GM23248 (cell line): ENCODE measurements around the gene LRRC51. TPM values are rescaled to one million over a fixed set of nuclear protein-coding genes. Genes with fewer than 3 reads are reported as not detected.
A peak's percentile ranks its signal among the peaks of the same experiment; 100 is the strongest.
"Not testable (repeated sequence)": the region's sequence is repeated elsewhere in the genome, so short reads cannot be mapped to it uniquely, and the experiment has no call there.

Source experiments
- DNase-seq: peaks from one replicate; pipeline ENCODE4 v3.0.0-alpha.2; 2015
- H2AFZ ChIP-seq: fragments of 200-600 bp; sonication (generic); 2 replicates; pipeline ENCODE4 v1.6.1; 2016; ENCODE audit warnings: antibody characterized with exemption
- H3F3A ChIP-seq: fragments of 200-600 bp; sonication (generic); 2 replicates; pipeline ENCODE4 v1.6.1; 2016; ENCODE audit warnings: mild to moderate bottlenecking, antibody characterized with exemption, mixed run types; ENCODE audit not compliant: insufficient read depth
- H3K27ac ChIP-seq: fragments of 200-600 bp; sonication (generic); 2 replicates; pipeline ENCODE4 v1.5.1; 2016; ENCODE audit warnings: mild to moderate bottlenecking
- H3K27me3 ChIP-seq: fragments of 200-600 bp; sonication (generic); replicated peaks from 2 replicates; pipeline ENCODE4 v1.6.1; 2016; ENCODE audit warnings: mild to moderate bottlenecking; ENCODE audit not compliant: insufficient read depth
- H3K36me3 ChIP-seq: fragments of 200-600 bp; sonication (generic); 2 replicates; pipeline ENCODE4 v1.6.1; 2016; ENCODE audit warnings: low read depth, mild to moderate bottlenecking
- H3K4me1 ChIP-seq: fragments of 200-600 bp; sonication (generic); 2 replicates; pipeline ENCODE4 v1.6.1; 2016; ENCODE audit warnings: mild to moderate bottlenecking; ENCODE audit not compliant: insufficient read depth
- H3K4me2 ChIP-seq: fragments of 200-600 bp; sonication (generic); one replicate; pipeline ENCODE4 v1.6.1; 2016; ENCODE audit warnings: mild to moderate bottlenecking; ENCODE audit not compliant: unreplicated experiment
- H3K4me3 ChIP-seq: fragments of 200-600 bp; sonication (generic); 2 replicates; pipeline ENCODE4 v1.5.1; 2016; ENCODE audit warnings: mild to moderate bottlenecking
- H3K79me2 ChIP-seq: fragments of 200-600 bp; sonication (generic); 2 replicates; pipeline ENCODE4 v1.6.1; 2016; ENCODE audit warnings: mild to moderate bottlenecking; ENCODE audit not compliant: insufficient read depth
- H3K9ac ChIP-seq: fragments of 200-600 bp; sonication (generic); 2 replicates; pipeline ENCODE4 v1.6.1; 2016; ENCODE audit warnings: mild to moderate bottlenecking
- H3K9me2 ChIP-seq: fragments of 200-600 bp; sonication (generic); 2 replicates; pipeline ENCODE4 v1.6.1; 2016; ENCODE audit warnings: mixed run types, mild to moderate bottlenecking, moderate library complexity; ENCODE audit not compliant: insufficient read depth
- H3K9me3 ChIP-seq: fragments of 200-600 bp; sonication (generic); one replicate; pipeline ENCODE4 v1.6.1; 2017; ENCODE audit warnings: low read depth
- H4K20me1 ChIP-seq: fragments of 200-600 bp; sonication (generic); 2 replicates; pipeline ENCODE4 v1.6.0; 2016; ENCODE audit not compliant: insufficient read depth
- EZH2 ChIP-seq: fragments of 200-600 bp; sonication (generic); IDR thresholded peaks from 2 replicates; pipeline ENCODE4 v1.6.1; 2018; ENCODE audit warnings: antibody characterized with exemption, mild to moderate bottlenecking; ENCODE audit not compliant: insufficient read depth, poor library complexity, severe bottlenecking
- EZH2phosphoT487 ChIP-seq: fragments of 200-600 bp; sonication (generic); IDR thresholded peaks from 2 replicates; pipeline ENCODE4 v1.6.1; 2018; ENCODE audit warnings: antibody characterized with exemption, moderate library complexity, mild to moderate bottlenecking, low read depth; ENCODE audit not compliant: insufficient read depth
- WGBS, 2 experiments: methylation state at CpG; one replicate each; pipeline ENCODE4 v1.1.6; 2015 to 2017; ENCODE audit warnings: low lambda C conversion rate in 2 of 2, low coverage in 1 of 2; ENCODE audit errors: missing lambda C conversion rate in 2 of 2; 5-methylcytosine and 5-hydroxymethylcytosine counted together
- in situ Hi-C: fragments of 300-500 bp; cut with MboI; formaldehyde crosslinking; loops from 2 replicates; pipeline ENCODE4 v1.15.0; 2020
- microRNA-seq: library from miRNA; unstranded; fragments of <30 nt; microRNA quantifications from one replicate; pipeline ENCODE4, GENCODE V29; 2016; ENCODE audit warnings: borderline number of aligned reads
- polyA plus RNA-seq: library from polyadenylated mRNA; unstranded; fragments of >200 nt; fragmentation: Nextera tagmentation; extraction: Ambion mirVana; gene quantifications from 2 replicates; pipeline ENCODE4 v1.2.1, GENCODE V29; 2016
- small RNA-seq: library from RNA; depleted of rRNA; stranded (forward); fragments of <200 nt; gene quantifications from one replicate; pipeline ENCODE3, GENCODE V24; 2014; ENCODE audit warnings: low read depth, low replicate concordance
- total RNA-seq: library from RNA; depleted of rRNA; stranded (reverse); fragments of >200 nt; shearing (Covaris generic); gene quantifications from 2 replicates; pipeline ENCODE4 v1.2.3, GENCODE V29; 2014; rRNA removed

Gene LRRC51
- total and polyA plus RNA-seq, 2 experiments from 2014 or later: 7.5 to 7.8 TPM

DNA sequence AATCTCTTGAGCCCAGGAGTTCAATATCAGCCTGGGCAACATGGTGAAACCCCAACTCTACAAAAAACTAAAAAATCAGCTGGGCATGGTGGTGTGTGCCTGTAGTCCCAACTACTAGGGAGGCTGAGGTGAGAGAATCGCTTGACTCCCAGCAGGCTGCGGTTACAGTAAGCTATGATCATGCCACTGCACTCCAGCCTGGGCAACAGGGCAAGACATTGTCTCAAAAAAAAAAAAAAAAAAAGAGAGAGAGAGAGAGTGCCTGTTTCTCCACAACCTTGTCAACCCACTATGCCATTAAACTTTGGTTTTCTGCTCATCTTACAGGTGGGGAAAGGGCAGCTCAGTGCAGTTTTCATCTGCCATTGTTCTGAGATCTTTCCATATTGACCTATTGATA lies 60.0 kb downstream of the LRRC51 start:
- peak overlapping the region; percentile 62 for H3K4me2 ChIP-seq
- no peak overlapping the region for H2AFZ ChIP-seq
- TF ChIP-seq EZH2phosphoT487 (no peak), EZH2 (no peak)
- in situ Hi-C loops: no loop called here
- H3K27me3 ChIP-seq: no peaks in the 10 kb centered on the region
- no peaks in the 10 kb centered on the region for H3K9me2 ChIP-seq
- no peak overlapping the region for H3K4me3 ChIP-seq
- no peak overlapping the region for H3K9ac ChIP-seq
- H4K20me1 ChIP-seq: no peaks in the 10 kb centered on the region
- H3K9me3 ChIP-seq: no peaks in the 10 kb centered on the region
- peak overlapping the region; percentile 88 for H3K27ac ChIP-seq
- 97 to 100% methylated on average over 2 of the region's 2 CpGs for WGBS, 2 experiments
- DNase-seq: peak; percentile 21
- H3K4me1 ChIP-seq: peaks cover 48% of the 10 kb centered on the region
- H3F3A ChIP-seq: peaks cover 46% of the 10 kb centered on the region
- H3K79me2 ChIP-seq: no peaks in the 10 kb centered on the region
- H3K36me3 ChIP-seq: no peaks in the 10 kb centered on the region

DNA sequence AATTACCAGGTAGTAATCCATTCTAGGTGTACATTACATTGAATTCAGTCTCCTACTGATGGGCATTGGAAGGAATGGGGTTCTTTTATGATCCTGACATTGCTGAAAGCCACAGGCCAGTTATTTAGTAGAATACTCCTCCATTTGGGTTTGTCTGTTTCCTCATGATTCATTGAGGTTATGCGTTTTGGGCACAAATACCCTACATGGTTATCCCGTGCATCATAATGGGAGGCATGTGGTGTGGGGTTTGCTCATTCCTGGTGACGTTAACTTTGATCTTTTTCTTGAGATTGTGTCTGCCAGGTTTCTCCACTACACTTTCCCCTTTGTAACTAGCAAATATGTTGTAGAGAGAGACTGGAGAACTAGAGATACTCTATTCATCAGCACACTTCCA lies 60.4 kb downstream of the LRRC51 start:
- H3K27ac ChIP-seq: peak overlapping the region; percentile 88
- no peaks in the 10 kb centered on the region for H3K79me2 ChIP-seq
- H2AFZ ChIP-seq: no peak overlapping the region
- H3K36me3 ChIP-seq: no peaks in the 10 kb centered on the region
- H3K9me3 ChIP-seq: no peaks in the 10 kb centered on the region
- peaks cover 50% of the 10 kb centered on the region for H3K4me1 ChIP-seq
- peak; percentile 96 for DNase-seq
- in situ Hi-C loops: no loop called here
- peaks cover 47% of the 10 kb centered on the region for H3F3A ChIP-seq
- H3K4me3 ChIP-seq: no peak overlapping the region
- H3K4me2 ChIP-seq: peak overlapping the region; percentile 62
- WGBS, 2 experiments: 0% methylated on average over 3 of the region's 3 CpGs
- H4K20me1 ChIP-seq: no peaks in the 10 kb centered on the region
- no peaks in the 10 kb centered on the region for H3K9me2 ChIP-seq
- H3K27me3 ChIP-seq: no peaks in the 10 kb centered on the region
- peak overlapping the region; percentile 59 for H3K9ac ChIP-seq
- TF ChIP-seq EZH2phosphoT487 (no peak), EZH2 (no peak)

DNA sequence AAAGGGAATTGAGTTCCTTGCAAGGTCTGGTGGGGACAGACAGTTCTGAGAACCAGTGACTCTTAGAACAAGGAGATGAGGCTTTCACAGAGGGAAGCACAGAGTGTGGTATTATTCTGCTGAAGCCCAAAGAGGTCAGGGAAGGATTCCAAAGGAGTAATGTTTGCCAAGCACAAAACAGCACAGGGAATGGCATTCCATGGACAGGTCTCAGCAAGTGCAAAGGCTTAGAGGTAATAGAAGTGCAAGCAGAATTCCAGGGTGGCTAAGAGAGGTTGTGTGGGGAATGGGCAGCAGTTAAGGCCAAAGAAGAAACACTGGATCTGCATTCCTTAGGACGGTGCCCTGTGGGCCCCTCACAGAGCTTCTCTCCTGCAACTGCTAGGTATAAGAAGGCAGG lies 61.4 kb downstream of the LRRC51 start:
- H2AFZ ChIP-seq, H3K9me3 ChIP-seq, H4K20me1 ChIP-seq, H3K79me2 ChIP-seq, H3K36me3 ChIP-seq, H3K9ac ChIP-seq, in situ Hi-C loops, H3K9me2 ChIP-seq, H3K4me3 ChIP-seq, H3K27me3 ChIP-seq: not testable (repeated sequence)
- DNase-seq: peak; percentile 38
- 80 to 92% methylated on average over 1 of the region's 1 CpG for WGBS, 2 experiments
- H3K4me1 ChIP-seq: peaks cover 50% of the 10 kb centered on the region
- peaks cover 55% of the 10 kb centered on the region for H3F3A ChIP-seq
- peak overlapping the region; percentile 88 for H3K27ac ChIP-seq
- H3K4me2 ChIP-seq: peak overlapping the region; percentile 62

DNA sequence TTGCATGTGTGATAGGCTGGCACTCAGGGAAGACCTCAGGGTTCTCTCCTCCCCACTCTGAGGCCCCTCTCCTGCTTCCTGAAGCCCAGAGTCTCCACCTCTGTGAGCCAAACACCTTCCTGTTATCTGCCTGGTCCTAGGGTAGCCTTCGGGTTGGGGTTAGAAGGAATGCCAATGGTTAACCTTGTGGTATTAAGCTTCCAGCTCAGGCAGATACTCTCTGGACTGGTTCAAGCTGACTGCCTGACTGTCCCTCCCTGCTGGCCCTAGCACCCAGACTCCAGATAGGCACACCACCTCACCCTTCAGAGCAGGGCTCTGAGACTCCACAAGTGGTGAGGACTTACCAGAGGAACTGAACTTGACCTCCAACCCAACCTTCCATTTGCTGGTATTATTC lies 61.9 kb downstream of the LRRC51 start:
- in situ Hi-C loops, H2AFZ ChIP-seq, DNase-seq, H3K79me2 ChIP-seq, H3K9me2 ChIP-seq, H3K9me3 ChIP-seq, H4K20me1 ChIP-seq, H3K27me3 ChIP-seq, H3K36me3 ChIP-seq, H3K4me2 ChIP-seq, H3K4me3 ChIP-seq, H3K9ac ChIP-seq: not testable (repeated sequence)
- H3K27ac ChIP-seq: 0 out of 2 replicates have a peak overlapping the region, but pooled peaks have one; percentile 88
- WGBS, 2 experiments: 50 to 57% methylated on average over 1 of the region's 1 CpG
- peaks cover 59% of the 10 kb centered on the region for H3F3A ChIP-seq
- peaks cover 50% of the 10 kb centered on the region for H3K4me1 ChIP-seq

DNA sequence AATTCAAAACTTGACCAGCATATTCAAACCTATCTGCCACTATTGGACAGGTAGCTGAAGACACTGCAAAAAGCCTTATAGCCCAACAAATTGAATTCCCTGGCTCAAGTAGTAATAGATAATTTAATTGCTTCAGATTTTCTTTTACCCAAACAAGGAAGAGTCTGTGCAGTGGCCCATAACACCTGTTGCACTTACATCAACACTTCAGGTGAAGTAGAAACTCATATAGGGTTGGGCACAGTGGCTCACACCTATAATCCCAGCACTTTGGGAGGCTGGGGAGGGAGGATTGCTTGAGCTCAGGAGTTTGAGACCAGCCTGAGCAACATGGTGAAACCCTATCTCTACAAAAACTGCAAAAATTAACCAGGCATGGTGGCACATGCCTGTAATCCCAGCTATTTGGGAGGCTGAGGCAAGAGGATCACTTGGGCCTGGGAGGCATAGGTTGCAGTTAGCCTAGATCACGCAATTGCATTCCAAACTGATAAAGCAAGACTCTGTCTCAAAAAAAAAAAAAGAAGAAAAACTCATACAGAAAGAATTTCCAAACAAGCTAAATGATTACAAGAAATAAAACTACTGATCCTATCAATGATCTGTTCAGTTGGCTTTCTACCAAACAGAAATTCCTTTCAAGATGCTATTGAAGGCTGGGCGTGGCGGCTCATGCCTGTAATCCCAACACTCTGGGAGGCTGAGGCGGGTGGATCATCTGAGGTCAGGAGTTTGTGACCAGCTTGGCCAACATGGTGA lies 64.3 kb downstream of the LRRC51 start:
- H3F3A ChIP-seq: peaks cover 55% of the 10 kb centered on the region
- H3K4me1 ChIP-seq: peaks cover 45% of the 10 kb centered on the region
- in situ Hi-C loops: no loop called here
- H3K4me2 ChIP-seq: peak overlapping the region; percentile 7
- H3K27me3 ChIP-seq: no peaks in the 10 kb centered on the region
- TF ChIP-seq EZH2phosphoT487: no peak
- no peak for TF ChIP-seq EZH2
- no peak overlapping the region for H2AFZ ChIP-seq
- H4K20me1 ChIP-seq: no peaks in the 10 kb centered on the region
- H3K36me3 ChIP-seq: no peaks in the 10 kb centered on the region
- no peaks in the 10 kb centered on the region for H3K9me2 ChIP-seq
- peak overlapping the region; percentile 87 for H3K27ac ChIP-seq
- WGBS, 2 experiments: 12 to 13% methylated on average over 4 of the region's 4 CpGs
- H3K79me2 ChIP-seq: no peaks in the 10 kb centered on the region
- DNase-seq: peak; percentile 85
- H3K9ac ChIP-seq: peak overlapping the region; percentile 49
- H3K9me3 ChIP-seq: no peaks in the 10 kb centered on the region
- H3K4me3 ChIP-seq: no peak overlapping the region

Small RNAs within 50 kb of the gene (microRNA-seq; reads per million reads assigned to microRNA genes)
- not detected for gene MIR3165

Small RNAs within 50 kb of the gene (small RNA-seq; reads per million reads assigned to genes)
- gene MIR3165 (not detected), gene RNU6-72P (not detected)

Other genes starting within 250 kb of the LRRC51 start
- not detected in 2 replicates for gene DEFB108B, start 247.7 kb upstream of the LRRC51 start, total RNA-seq
- gene DEFB108B, start 247.7 kb upstream of the LRRC51 start, polyA plus RNA-seq: not detected in 2 replicates
- not detected in 2 replicates for gene DEFB131B, start 202.4 kb upstream of the LRRC51 start, total RNA-seq
- not detected in 2 replicates for gene DEFB131B, start 202.4 kb upstream of the LRRC51 start, polyA plus RNA-seq
- 0.38 and 4.6 TPM in 2 replicates for gene XNDC1N, start 152.3 kb upstream of the LRRC51 start, total RNA-seq
- 3.3 and 3.9 TPM in 2 replicates for gene XNDC1N, start 152.3 kb upstream of the LRRC51 start, polyA plus RNA-seq
- gene RNF121, start 151.8 kb upstream of the LRRC51 start, total RNA-seq: 20.3 and 27.4 TPM in 2 replicates
- 18.1 and 19.9 TPM in 2 replicates for gene RNF121, start 151.8 kb upstream of the LRRC51 start, polyA plus RNA-seq
- 2.5 and 4.8 TPM in 2 replicates for gene IL18BP, start 81.9 kb upstream of the LRRC51 start, total RNA-seq
- 0.14 and 0.44 TPM in 2 replicates for gene IL18BP, start 81.9 kb upstream of the LRRC51 start, polyA plus RNA-seq
- 124 and 149 TPM in 2 replicates for gene NUMA1, start 308 bp upstream of the LRRC51 start, total RNA-seq
- gene NUMA1, start 308 bp upstream of the LRRC51 start, polyA plus RNA-seq: 48.7 and 51.5 TPM in 2 replicates
- gene LAMTOR1, start 22.4 kb downstream of the LRRC51 start, total RNA-seq: 122 and 132 TPM in 2 replicates
- gene LAMTOR1, start 22.4 kb downstream of the LRRC51 start, polyA plus RNA-seq: 142 and 145 TPM in 2 replicates
- not detected in 2 replicates for gene TOMT, start 25.1 kb downstream of the LRRC51 start, total RNA-seq
- gene TOMT, start 25.1 kb downstream of the LRRC51 start, polyA plus RNA-seq: not detected in 2 replicates
- 38.7 TPM in 2 replicates for gene ANAPC15, start 31.8 kb downstream of the LRRC51 start, total RNA-seq
- gene ANAPC15, start 31.8 kb downstream of the LRRC51 start, polyA plus RNA-seq: 57.5 and 62.4 TPM in 2 replicates
- 0.43 and 4.3 TPM in 2 replicates for gene FOLR3, start 54.9 kb downstream of the LRRC51 start, total RNA-seq
- 0.93 and 1.8 TPM in 2 replicates for gene FOLR3, start 54.9 kb downstream of the LRRC51 start, polyA plus RNA-seq
- gene FOLR1, start 111.3 kb downstream of the LRRC51 start, total RNA-seq: not detected in 2 replicates
- gene FOLR1, start 111.3 kb downstream of the LRRC51 start, polyA plus RNA-seq: 0.24 TPM in 1 of 2 replicates, not detected in the other
- gene FOLR2, start 135.9 kb downstream of the LRRC51 start, total RNA-seq: not detected in 2 replicates
- not detected in 2 replicates for gene FOLR2, start 135.9 kb downstream of the LRRC51 start, polyA plus RNA-seq
- 68.0 and 70.6 TPM in 2 replicates for gene INPPL1, start 143.9 kb downstream of the LRRC51 start, total RNA-seq
- gene INPPL1, start 143.9 kb downstream of the LRRC51 start, polyA plus RNA-seq: 24.9 and 28.4 TPM in 2 replicates
- not detected in 2 replicates for gene PHOX2A, start 163.3 kb downstream of the LRRC51 start, total RNA-seq
- not detected in 2 replicates for gene PHOX2A, start 163.3 kb downstream of the LRRC51 start, polyA plus RNA-seq